ENCODE measurements around the gene WDR93. TPM values are rescaled to one million over a fixed set of nuclear protein-coding genes. Genes with fewer than 3 reads are reported as not detected.
"Not testable (repeated sequence)": the region's sequence is repeated elsewhere in the genome, so short reads cannot be mapped to it uniquely, and the experiment has no call there.

WDR93 gene
- total RNA-seq, 1 experiment from 2014 or later = 0.16 TPM

- Histone ChIP-seq H3K27me3 (replicated peaks; ENCODE audit: control insufficient read depth, insufficient read depth, low read length) (no peaks in the 10 kb centered on the region), H3K4me3 (ENCODE audit: low read depth, low read length) (no peak overlapping the region), H3K4me1 (no peaks in the 10 kb centered on the region), H3K36me3 (ENCODE audit: control insufficient read depth, insufficient read depth, low read length) (no peaks in the 10 kb centered on the region; the same call in 1 of the 2 replicates), H3K9me3 (no peaks in the 10 kb centered on the region)
- ChIA-PET CTCF (no interaction called here), POLR2A (no interaction called here)
- no TSS peak for BruUV-seq (replicated peaks)
- no peaks in the 10 kb centered on the region for H3K27me3 Mint-ChIP-seq (ENCODE audit: insufficient read depth, unreplicated experiment)
- intact Hi-C loops (cut with micrococcal nuclease; ENCODE audit: unreplicated experiment) = no loop called here
- no peaks in the 10 kb centered on the region for H3K9me3 Mint-ChIP-seq (ENCODE audit: unreplicated experiment)
- no peak for TF ChIP-seq CTCF (IDR thresholded peaks at IDR 0.05; ENCODE audit: insufficient read depth in 1 of 2, low read depth in 1 of 2, low read length in 1 of 2, severe bottlenecking in 1 of 2, unreplicated experiment in 1 of 2)
- no peak overlapping the region for H3K4me3 Mint-ChIP-seq (ENCODE audit: unreplicated experiment)
- no peaks in the 10 kb centered on the region for H3K36me3 Mint-ChIP-seq (ENCODE audit: insufficient read depth, unreplicated experiment)
- no peak for DNase-seq
- H3K4me1 Mint-ChIP-seq (ENCODE audit: low read depth, unreplicated experiment) = no peaks in the 10 kb centered on the region
- H3K27ac Mint-ChIP-seq (ENCODE audit: unreplicated experiment) = no peak overlapping the region
These were observed 9.5 kb upstream of the WDR93 start for GRCh38 chr15:89681146-89681545.

- POLR2A ChIA-PET = no interaction called here
- no TSS peak for BruUV-seq (replicated peaks)
These were observed 4.6 kb upstream of the WDR93 start for GRCh38 chr15:89685995-89686394.

GRCh38 chr15:89686522-89686921, 4.1 kb upstream of the WDR93 start:
- intact Hi-C loops (cut with micrococcal nuclease; ENCODE audit: unreplicated experiment) = no loop called here

More at GRCh38 chr15:89685995-89686394, 4.6 kb upstream of the WDR93 start:
- TF ChIP-seq CTCF (IDR thresholded peaks at IDR 0.05; ENCODE audit: insufficient read depth in 1 of 2, low read depth in 1 of 2, low read length in 1 of 2, severe bottlenecking in 1 of 2, unreplicated experiment in 1 of 2) = no peak
- Mint-ChIP-seq H3K27me3 (ENCODE audit: insufficient read depth, unreplicated experiment) (no peaks in the 10 kb centered on the region), H3K4me1 (ENCODE audit: low read depth, unreplicated experiment) (no peaks in the 10 kb centered on the region), H3K4me3 (ENCODE audit: unreplicated experiment) (no peak overlapping the region), H3K36me3 (ENCODE audit: insufficient read depth, unreplicated experiment) (no peaks in the 10 kb centered on the region), H3K9me3 (ENCODE audit: unreplicated experiment) (no peaks in the 10 kb centered on the region), H3K27ac (ENCODE audit: unreplicated experiment) (no peak overlapping the region)
- no peaks in the 10 kb centered on the region for H3K4me1 ChIP-seq
- H3K9me3 ChIP-seq = no peaks in the 10 kb centered on the region
- CTCF ChIA-PET = no interaction called here
- intact Hi-C loops (cut with micrococcal nuclease; ENCODE audit: unreplicated experiment) = no loop called here
- no peaks in the 10 kb centered on the region; the same call in 1 of the 2 replicates for H3K36me3 ChIP-seq (ENCODE audit: control insufficient read depth, insufficient read depth, low read length)
- H3K27me3 ChIP-seq (replicated peaks; ENCODE audit: control insufficient read depth, insufficient read depth, low read length) = no peaks in the 10 kb centered on the region
- H3K4me3 ChIP-seq (ENCODE audit: low read depth, low read length) = no peak overlapping the region
- no peak for DNase-seq

GRCh38 chr15:89689930-89690275, 708 bp upstream of the WDR93 start:
- H3K4me1 Mint-ChIP-seq (ENCODE audit: low read depth, unreplicated experiment); H3K27me3 ChIP-seq (replicated peaks; ENCODE audit: control insufficient read depth, insufficient read depth, low read length); H3K9me3 ChIP-seq; H3K4me1 ChIP-seq; POLR2A ChIA-PET; DNase-seq; H3K9me3 Mint-ChIP-seq (ENCODE audit: unreplicated experiment); H3K27me3 Mint-ChIP-seq (ENCODE audit: insufficient read depth, unreplicated experiment); CTCF ChIA-PET; H3K36me3 ChIP-seq (ENCODE audit: control insufficient read depth, insufficient read depth, low read length); BruUV-seq (replicated peaks); H3K36me3 Mint-ChIP-seq (ENCODE audit: insufficient read depth, unreplicated experiment): not testable (repeated sequence)
- Mint-ChIP-seq H3K27ac (ENCODE audit: unreplicated experiment) (peak overlapping the region; percentile 6), H3K4me3 (ENCODE audit: unreplicated experiment) (peak overlapping the region; percentile 87)
- peak overlapping the region; percentile 87 for H3K4me3 ChIP-seq (ENCODE audit: low read depth, low read length)
- intact Hi-C loops (cut with micrococcal nuclease; ENCODE audit: unreplicated experiment) = loop anchor here (5.0 kb wide), 1 partner anchor 33 kb away; the partner anchor contains the start of gene KIF7

More at GRCh38 chr15:89686522-89686921, 4.1 kb upstream of the WDR93 start:
- H3K4me1 ChIP-seq = no peaks in the 10 kb centered on the region
- H3K4me1 Mint-ChIP-seq (ENCODE audit: low read depth, unreplicated experiment) = no peaks in the 10 kb centered on the region
- POLR2A ChIA-PET = no interaction called here
- no peaks in the 10 kb centered on the region for H3K9me3 Mint-ChIP-seq (ENCODE audit: unreplicated experiment)
- CTCF ChIA-PET = interaction anchor here (0.6 kb wide), 1 partner anchor 13 kb away, joined by 4 read pairs; no protein-coding TSS in a partner anchor
- no TSS peak for BruUV-seq (replicated peaks)
- no peak overlapping the region for H3K4me3 ChIP-seq (ENCODE audit: low read depth, low read length)
- no peaks in the 10 kb centered on the region; the same call in 1 of the 2 replicates for H3K36me3 ChIP-seq (ENCODE audit: control insufficient read depth, insufficient read depth, low read length)
- DNase-seq = no peak
- no peaks in the 10 kb centered on the region for H3K9me3 ChIP-seq
- H3K27me3 ChIP-seq (replicated peaks; ENCODE audit: control insufficient read depth, insufficient read depth, low read length) = no peaks in the 10 kb centered on the region
- no peaks in the 10 kb centered on the region for H3K36me3 Mint-ChIP-seq (ENCODE audit: insufficient read depth, unreplicated experiment)
- no peak for TF ChIP-seq CTCF (IDR thresholded peaks at IDR 0.05; ENCODE audit: insufficient read depth in 1 of 2, low read depth in 1 of 2, low read length in 1 of 2, severe bottlenecking in 1 of 2, unreplicated experiment in 1 of 2)
- H3K27me3 Mint-ChIP-seq (ENCODE audit: insufficient read depth, unreplicated experiment) = no peaks in the 10 kb centered on the region
- no peak overlapping the region for H3K27ac Mint-ChIP-seq (ENCODE audit: unreplicated experiment)
- H3K4me3 Mint-ChIP-seq (ENCODE audit: unreplicated experiment) = no peak overlapping the region

Data from Caco-2 (cell line).